ENCODE results near the gene ZNF689. TPM values are rescaled to one million over a fixed set of nuclear protein-coding genes. Genes with fewer than 3 reads are reported as not detected.

Gene ZNF689
- total and polyA plus RNA-seq, 10 donors: 3.5 to 14.6 (median 9.6) TPM

DNA sequence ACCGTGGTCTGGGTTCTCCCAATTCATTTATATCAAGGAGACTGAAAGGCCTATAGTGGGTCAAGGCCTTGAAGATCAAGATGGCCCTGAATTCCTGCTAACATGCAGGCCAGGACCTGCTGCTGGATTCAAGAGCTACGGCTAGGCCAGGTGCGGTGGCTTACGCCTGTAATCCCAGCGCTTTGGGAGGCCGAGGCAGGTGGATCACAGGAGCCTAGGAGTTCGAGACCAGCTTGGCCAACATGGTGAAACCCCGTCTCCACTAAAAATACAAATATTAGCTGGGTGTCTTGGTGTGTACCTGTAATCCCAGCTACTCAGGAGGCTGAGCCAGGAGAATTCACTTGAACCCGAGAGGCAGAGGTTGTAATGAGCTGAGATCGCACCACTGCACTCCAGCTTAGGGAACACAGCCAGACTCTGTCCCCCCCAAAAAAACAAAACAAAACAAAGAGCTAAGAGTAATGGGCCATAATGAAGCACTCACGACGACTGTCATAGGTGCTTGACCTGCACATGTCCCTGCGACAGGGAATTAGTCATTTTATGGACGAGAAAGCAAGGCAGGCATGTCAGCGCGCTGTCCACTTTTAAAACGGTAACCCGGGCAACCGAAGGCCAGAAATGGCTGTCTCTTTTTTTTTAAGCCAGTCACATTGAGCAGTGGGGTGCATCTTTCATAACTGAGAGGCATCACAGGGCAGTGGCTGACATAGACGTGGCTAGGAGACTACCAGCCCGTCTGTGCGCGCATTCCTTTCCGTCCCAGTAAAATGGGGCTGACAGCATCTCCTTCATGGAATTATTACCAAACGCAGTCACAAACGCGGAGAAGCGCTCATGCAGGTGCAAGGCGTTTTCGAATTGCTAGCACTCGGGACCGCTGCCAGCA is 47.0 kb upstream of the ZNF689 start:
- peaks cover 0 to 67% (median 51%) of the 10 kb centered on the region in 6 donors for H3K36me3 ChIP-seq
- H3K9me3 ChIP-seq: no peaks in the 10 kb centered on the region
- intact Hi-C loops (cut with DNase I; ENCODE audit: low total_unique reads): loop anchor here (5.0 kb wide), 1 partner anchor 35 kb away; no protein-coding TSS in a partner anchor
- TF ChIP-seq POLR2AphosphoS5 (IDR thresholded peaks at IDR 0.05): peak in 1 of 3 donors; percentile 1
- no peak for TF ChIP-seq POLR2A (IDR thresholded peaks at IDR 0.05)
- peak overlapping the region in 7 of 8 donors; percentile 29 to 93 (median 51) for H3K4me3 ChIP-seq
- 39 to 71% (median 43%) methylated on average over 19 to 32 of the region's 32 CpGs for WGBS, 5 donors
- peaks cover 25 to 72% (median 50%) of the 10 kb centered on the region in 6 donors for H3K4me1 ChIP-seq
- no peaks in the 10 kb centered on the region for H3K27me3 ChIP-seq (replicated peaks in 1 of 7)
- H3K27ac ChIP-seq: peak overlapping the region; percentile 43 to 100 (median 99)
- peak; percentile 77 for DNase-seq

DNA sequence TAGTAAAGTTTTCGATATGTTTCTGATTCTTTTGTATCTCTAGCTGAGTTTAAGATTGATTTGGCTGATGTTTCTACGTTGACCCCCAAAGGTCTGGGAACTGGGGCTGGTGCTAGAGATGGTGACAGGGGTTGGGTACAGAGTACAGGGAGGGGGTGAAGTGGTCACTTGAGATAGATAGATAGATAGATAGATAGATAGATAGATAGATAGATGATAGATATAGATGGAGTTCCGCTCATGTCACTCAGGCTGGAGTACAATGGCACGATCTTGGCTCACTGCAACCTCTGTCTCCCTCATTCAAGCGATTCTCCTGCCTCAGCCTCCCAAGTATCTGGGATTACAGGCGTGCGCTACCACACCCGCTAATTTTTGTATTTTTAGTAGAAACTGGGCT is 46.2 kb upstream of the ZNF689 start:
- Histone ChIP-seq H3K36me3 (peaks cover 0 to 62% (median 45%) of the 10 kb centered on the region in 6 donors), H3K4me3 (no peak overlapping the region), H3K9me3 (no peaks in the 10 kb centered on the region), H3K27me3 (replicated peaks in 1 of 7) (no peaks in the 10 kb centered on the region), H3K27ac (peak overlapping the region in 3 of 8 donors; percentile 97 to 100 (median 99)), H3K4me1 (peaks cover 25 to 72% (median 50%) of the 10 kb centered on the region in 6 donors)
- WGBS, 5 donors: 92 to 97% (median 93%) methylated on average over 8 of the region's 8 CpGs
- no peak for DNase-seq
- no peak for TF ChIP-seq POLR2AphosphoS5 (IDR thresholded peaks at IDR 0.05)
- TF ChIP-seq, protein P1, sequence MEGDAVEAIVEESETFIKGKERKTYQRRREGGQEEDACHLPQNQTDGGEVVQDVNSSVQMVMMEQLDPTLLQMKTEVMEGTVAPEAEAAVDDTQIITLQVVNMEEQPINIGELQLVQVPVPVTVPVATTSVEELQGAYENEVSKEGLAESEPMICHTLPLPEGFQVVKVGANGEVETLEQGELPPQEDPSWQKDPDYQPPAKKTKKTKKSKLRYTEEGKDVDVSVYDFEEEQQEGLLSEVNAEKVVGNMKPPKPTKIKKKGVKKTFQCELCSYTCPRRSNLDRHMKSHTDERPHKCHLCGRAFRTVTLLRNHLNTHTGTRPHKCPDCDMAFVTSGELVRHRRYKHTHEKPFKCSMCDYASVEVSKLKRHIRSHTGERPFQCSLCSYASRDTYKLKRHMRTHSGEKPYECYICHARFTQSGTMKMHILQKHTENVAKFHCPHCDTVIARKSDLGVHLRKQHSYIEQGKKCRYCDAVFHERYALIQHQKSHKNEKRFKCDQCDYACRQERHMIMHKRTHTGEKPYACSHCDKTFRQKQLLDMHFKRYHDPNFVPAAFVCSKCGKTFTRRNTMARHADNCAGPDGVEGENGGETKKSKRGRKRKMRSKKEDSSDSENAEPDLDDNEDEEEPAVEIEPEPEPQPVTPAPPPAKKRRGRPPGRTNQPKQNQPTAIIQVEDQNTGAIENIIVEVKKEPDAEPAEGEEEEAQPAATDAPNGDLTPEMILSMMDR (IDR thresholded peaks at IDR 0.05 in 8 of 11, conservative IDR thresholded peaks at IDR 0.05 in 3 of 11): no peak
- TF ChIP-seq POLR2A (IDR thresholded peaks at IDR 0.05): no peak
- intact Hi-C loops (cut with DNase I; ENCODE audit: low total_unique reads): loop anchor here (5.0 kb wide), 1 partner anchor 36 kb away; no protein-coding TSS in a partner anchor

- WGBS, 5 donors: 95 to 99% (median 97%) methylated on average over 12 of the region's 12 CpGs
- peak; percentile 81 for DNase-seq
- Histone ChIP-seq H3K4me1 (peaks cover 20 to 71% (median 45%) of the 10 kb centered on the region in 6 donors), H3K27me3 (replicated peaks in 1 of 7) (no peaks in the 10 kb centered on the region), H3K4me3 (no peak overlapping the region), H3K36me3 (peaks cover 0 to 57% (median 43%) of the 10 kb centered on the region in 6 donors), H3K9me3 (no peaks in the 10 kb centered on the region), H3K27ac (no peak overlapping the region)
- intact Hi-C loops (cut with DNase I; ENCODE audit: low total_unique reads): loop anchor here (5.0 kb wide), 1 partner anchor 36 kb away; no protein-coding TSS in a partner anchor
- TF ChIP-seq POLR2A (IDR thresholded peaks at IDR 0.05) (no peak), POLR2AphosphoS5 (IDR thresholded peaks at IDR 0.05) (no peak)
- TF ChIP-seq, protein P1 (IDR thresholded peaks at IDR 0.05 in 8 of 11, conservative IDR thresholded peaks at IDR 0.05 in 3 of 11): no peak
These were observed 45.7 kb upstream of the ZNF689 start for GRCh38 chr16:30655815-30656347.

- intact Hi-C loops (cut with DNase I; ENCODE audit: low total_unique reads): loop anchor here (5.0 kb wide), 1 partner anchor 37 kb away; no protein-coding TSS in a partner anchor
- DNase-seq: no peak
- Histone ChIP-seq H3K4me1 (peaks cover 13 to 64% (median 37%) of the 10 kb centered on the region in 6 donors), H3K27ac (no peak overlapping the region), H3K36me3 (peaks cover 0 to 53% (median 43%) of the 10 kb centered on the region in 6 donors), H3K9me3 (no peaks in the 10 kb centered on the region), H3K27me3 (replicated peaks in 1 of 7) (no peaks in the 10 kb centered on the region), H3K4me3 (no peak overlapping the region)
- 90 to 95% (median 92%) methylated on average over 8 to 18 of the region's 18 CpGs for WGBS, 5 donors
- TF ChIP-seq, protein P1 (IDR thresholded peaks at IDR 0.05 in 8 of 11, conservative IDR thresholded peaks at IDR 0.05 in 3 of 11): no peak
- TF ChIP-seq POLR2AphosphoS5 (IDR thresholded peaks at IDR 0.05): peak in 1 of 3 donors; percentile 34
These were observed 44.7 kb upstream of the ZNF689 start for GRCh38 chr16:30654856-30655255.

Data from spleen (tissue), 11 donors.